Cardiac ventricle fibroblast (primary cell): ENCODE results near the gene COL20A1. TPM values are rescaled to one million over a fixed set of nuclear protein-coding genes. Genes with fewer than 3 reads are reported as not detected.

Experiments
- total RNA-seq: library from RNA; depleted of rRNA; stranded (reverse); fragments of >200 nt; gene quantifications from 2 replicates; pipeline ENCODE4 v1.2.3, GENCODE V29; 2015

The COL20A1 gene
- total RNA-seq, result not detected in 2 replicates

GRCh38 chr20:63292904-63293303 is at the start of gene COL20A1:
Gene COL20A1, plus strand, starts transcription at chr20:63293186. Its CDS starts 1,922 bp downstream, at chr20:63295108.

GRCh38 chr20:63254232-63254605 is 38.8 kb upstream of the COL20A1 start, which contains the start of gene NKAIN4:
Gene NKAIN4, minus strand, starts transcription at chr20:63254463. Its CDS starts 13 bp downstream, at chr20:63254450.

GRCh38 chr20:63272105-63273058 is 20.6 kb upstream of the COL20A1 start, which contains the start of gene ARFGAP1:
Gene ARFGAP1, plus strand, starts transcription at chr20:63272813. Its CDS starts 2,768 bp downstream, at chr20:63275581.

GRCh38 chr20:63360850-63361518 is 68.0 kb downstream of the COL20A1 start, which contains the start of gene CHRNA4:
Gene CHRNA4, minus strand, starts transcription at chr20:63361349. Its CDS starts 184 bp downstream, at chr20:63361165.

Other genes starting within 250 kb of the COL20A1 start
- gene YTHDF1, start 77.1 kb upstream of the COL20A1 start, total RNA-seq, result 20.0 and 24.5 TPM in 2 replicates
- not detected in 2 replicates for gene BIRC7, start 57.3 kb upstream of the COL20A1 start, total RNA-seq
- gene NKAIN4, start 38.7 kb upstream of the COL20A1 start, total RNA-seq, result not detected in 2 replicates
- 53.1 and 55.0 TPM in 2 replicates for gene ARFGAP1, start 20.4 kb upstream of the COL20A1 start, total RNA-seq
- gene CHRNA4, start 68.2 kb downstream of the COL20A1 start, total RNA-seq, result 0.05 TPM in 1 of 2 replicates, not detected in the other
- gene KCNQ2, start 179.5 kb downstream of the COL20A1 start, total RNA-seq, result not detected in 2 replicates
- gene EEF1A2, start 205.9 kb downstream of the COL20A1 start, total RNA-seq, result not detected in 2 replicates
- gene PPDPF, start 227.6 kb downstream of the COL20A1 start, total RNA-seq, result 75.1 and 118 TPM in 2 replicates
- gene PTK6, start 244.2 kb downstream of the COL20A1 start, total RNA-seq, result 0.15 TPM in 1 of 2 replicates, not detected in the other